RKO (cell line): ENCODE data around the gene SPECC1.
"Not testable (repeated sequence)": the region's sequence is repeated elsewhere in the genome, so short reads cannot be mapped to it uniquely, and the experiment has no call there.

Source experiments
- DNase-seq: peaks from one replicate; pipeline ENCODE4 v3.0.0-alpha.2; 2016; ENCODE audit warnings: low spot score

SPECC1 gene

DNA sequence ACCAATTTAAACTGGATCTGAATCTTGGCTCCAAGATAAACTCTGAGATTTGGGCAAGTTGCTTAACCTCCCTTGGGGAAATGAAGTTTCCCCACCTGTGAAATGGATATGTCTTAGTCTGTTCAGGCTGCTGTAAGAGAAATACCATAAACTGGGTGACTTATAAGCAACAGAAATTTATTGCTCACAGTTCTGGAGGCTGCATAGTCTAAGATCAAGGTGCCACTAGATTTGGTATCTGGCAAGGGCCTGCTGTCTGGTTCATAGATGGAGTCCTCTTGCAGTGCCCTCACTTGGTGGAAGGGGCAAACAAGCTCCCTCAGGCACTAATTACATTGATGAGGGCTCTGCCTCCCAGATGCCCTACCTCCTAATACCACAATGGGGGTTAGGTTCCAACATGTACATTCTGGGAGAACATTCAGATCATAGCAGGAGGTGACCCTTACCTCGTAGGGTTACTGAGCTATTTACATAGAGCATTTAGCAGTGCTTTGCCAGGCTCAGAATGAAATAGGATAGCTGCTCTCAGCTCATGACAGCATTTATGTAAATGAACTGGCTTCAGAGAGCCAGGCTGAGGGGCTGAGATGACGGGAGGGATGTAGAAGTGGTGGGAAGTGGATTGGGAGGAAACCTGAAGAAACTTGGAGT is 83.9 kb downstream of the SPECC1 start:
- DNase-seq, result no peak

DNA sequence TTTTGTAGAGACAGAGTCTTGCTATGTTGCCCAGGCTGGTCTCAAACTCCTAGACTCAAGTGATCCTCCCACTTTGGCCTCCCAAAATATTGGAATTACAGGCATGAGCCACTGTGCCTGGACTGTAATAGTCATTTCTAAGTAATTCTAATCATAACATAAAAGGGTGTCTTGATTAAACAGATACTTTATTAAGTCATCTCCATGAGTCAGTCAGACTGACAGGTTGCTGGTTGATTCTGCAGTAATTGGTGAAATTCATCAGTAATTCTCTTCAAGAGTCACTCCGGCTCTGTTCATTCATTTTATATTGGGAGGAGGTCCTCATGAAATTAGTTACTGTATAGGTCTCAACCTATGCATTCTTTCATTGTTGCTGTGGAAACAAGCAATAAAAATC is 85.6 kb downstream of the SPECC1 start:
- no peak for DNase-seq

DNA sequence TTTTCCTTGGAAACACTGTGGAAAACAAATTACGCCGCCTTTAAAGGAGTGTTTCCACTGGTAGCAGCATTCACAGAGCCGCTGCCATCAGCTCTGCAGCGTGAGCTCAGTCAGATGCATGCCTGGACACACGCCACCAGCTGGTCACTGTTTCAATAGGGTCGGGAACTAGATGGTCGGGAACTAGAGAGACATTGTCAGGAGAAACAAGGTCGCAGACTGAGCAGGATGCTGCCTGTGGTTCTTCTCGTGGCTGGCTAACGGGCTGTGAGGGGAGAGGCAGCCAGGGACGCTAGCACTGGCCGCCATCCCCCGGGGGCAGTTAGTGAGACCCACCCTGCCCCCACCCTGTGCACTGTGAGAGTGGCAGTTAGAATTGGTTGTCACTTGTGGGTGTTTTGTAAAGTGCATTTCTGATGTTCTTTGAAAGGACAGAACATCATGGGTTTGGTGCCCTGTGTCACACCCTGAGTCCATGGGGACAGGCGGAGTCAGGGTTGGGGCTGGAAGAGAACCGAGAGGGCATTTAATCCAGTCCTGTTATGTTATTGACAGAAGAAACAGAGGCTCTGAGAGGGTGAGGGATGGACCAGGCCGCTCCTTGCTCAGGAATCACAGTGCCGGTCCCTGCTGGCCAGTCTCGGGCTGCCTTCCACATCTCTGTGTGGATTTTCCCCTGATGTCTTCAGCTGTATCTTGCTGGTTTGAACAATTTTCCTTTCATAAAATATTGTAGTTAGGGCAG is 86.3 kb downstream of the SPECC1 start:
- DNase-seq, result no peak

DNA sequence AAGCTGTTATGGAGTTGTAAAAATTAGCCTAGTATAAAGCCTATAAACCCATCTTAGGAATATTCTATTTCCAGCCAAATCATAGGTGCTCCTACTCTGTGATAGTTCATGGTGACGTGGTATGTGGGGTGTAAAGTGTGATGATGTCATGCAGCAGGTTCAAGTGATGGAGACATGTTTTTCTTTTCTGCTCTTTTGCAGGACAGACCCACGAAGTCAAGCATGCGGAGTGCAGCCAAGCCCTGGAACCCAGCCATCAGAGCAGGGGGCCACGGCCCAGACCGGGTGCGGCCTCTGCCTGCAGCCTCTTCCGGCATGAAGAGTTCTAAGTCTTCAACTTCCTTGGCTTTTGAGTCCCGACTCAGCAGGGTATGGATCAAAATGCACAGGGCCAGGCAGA is 87.3 kb downstream of the SPECC1 start:
- no peak for DNase-seq

DNA sequence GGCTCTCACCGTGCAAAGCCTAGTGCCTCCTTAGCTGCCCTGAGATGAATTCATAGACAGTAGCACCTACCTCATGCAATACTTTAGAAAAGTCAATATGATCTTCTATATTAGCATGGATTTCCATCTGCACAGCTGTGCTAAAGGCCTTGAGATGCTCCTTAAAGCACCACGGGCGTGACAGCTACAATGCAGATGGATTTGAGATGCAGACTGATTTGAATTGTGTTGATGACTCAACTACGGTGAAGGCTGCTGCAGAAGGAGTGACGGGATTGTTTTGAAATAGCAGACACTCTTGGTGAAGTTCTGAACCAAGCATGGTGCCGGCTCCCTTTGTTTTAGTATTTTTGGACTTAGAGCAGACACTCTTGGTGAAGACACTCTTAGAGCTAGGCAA is 88.2 kb downstream of the SPECC1 start:
- no peak for DNase-seq

DNA sequence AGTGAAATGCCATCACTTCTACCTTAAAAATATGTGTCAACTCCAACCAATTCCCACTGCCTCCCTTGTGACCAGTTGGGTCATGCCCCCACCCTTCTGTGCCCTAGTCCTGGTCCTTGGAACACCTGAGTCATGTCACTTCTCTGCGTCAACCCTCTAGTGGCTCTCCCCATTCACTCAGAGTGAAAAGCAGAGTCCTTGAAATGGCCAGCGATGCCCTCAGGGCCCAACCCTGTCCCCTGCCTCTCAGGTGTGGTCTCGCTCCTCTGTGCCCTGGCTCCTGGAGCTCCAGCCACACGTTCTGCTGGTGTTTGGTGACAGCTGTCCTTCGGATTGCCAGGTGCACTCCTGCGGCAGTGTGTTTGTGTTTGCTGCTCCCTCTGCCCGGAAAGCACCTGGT is 89.2 kb downstream of the SPECC1 start:
- no peak for DNase-seq

DNA sequence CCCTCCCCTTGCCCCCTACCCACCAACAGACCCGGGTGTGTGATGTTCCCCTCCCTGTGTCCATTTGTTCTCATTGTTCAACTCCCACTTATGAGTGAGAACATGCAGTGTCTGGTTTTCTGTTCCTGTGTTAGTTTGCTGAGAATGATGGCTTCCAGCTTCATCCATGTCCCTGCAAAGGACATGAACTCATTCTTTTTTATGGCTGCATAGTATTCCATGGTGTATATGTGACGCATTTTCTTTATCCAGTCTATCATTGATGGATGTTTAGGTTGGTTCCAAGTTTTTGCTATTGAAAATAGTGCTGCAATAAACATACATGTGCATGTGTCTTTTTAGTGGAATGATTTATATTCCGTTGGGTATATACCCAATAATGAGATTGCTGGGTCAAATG is 91.6 kb downstream of the SPECC1 start:
- DNase-seq, result not testable (repeated sequence)

DNA sequence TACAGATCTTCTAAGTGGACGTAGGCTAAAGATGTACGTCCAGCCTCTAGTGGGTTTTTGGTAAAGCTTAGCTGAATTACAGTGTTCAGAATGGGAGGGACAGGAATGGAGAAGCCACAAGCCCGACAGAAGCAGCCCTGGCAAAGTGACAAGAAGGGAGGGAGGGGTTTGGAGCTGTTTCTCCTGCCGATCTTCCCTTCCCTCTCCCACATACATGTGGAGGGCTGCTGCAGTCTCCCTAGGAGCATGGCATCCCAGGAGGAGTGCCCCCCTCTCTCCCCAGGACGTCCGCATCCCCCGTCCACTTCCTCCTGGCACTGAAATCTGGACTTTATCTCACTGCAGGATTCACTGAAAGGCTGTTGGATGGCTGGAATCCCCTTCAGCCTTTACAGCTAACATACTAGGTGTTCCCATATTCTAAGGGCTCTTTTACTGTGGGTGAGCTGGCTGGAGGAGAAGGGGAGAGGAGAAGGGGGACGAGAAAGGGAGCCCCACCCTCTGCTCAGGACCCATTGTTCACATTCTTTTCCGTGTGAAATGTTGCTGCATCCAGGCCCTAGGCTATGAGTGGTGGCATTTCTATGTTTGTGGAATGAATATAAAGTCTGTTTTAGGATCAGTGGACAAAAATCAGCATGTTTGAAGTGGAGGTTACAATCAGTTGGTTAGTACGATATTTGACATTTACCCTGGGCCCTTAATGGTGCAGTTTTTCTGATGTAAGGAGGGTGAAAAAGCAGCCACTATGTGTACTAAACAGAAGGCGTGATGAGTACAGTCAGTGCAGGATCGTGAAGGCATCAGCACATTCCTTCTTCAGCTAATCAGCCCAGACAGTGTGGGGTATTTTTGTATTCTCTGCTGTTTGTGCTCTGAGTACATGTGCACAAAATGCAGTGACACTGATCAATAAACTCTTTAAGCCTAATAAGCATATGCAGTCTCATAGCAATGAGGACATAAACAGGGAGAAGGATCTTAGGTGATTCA is 94.6 kb downstream of the SPECC1 start:
- DNase-seq, result no peak

DNA sequence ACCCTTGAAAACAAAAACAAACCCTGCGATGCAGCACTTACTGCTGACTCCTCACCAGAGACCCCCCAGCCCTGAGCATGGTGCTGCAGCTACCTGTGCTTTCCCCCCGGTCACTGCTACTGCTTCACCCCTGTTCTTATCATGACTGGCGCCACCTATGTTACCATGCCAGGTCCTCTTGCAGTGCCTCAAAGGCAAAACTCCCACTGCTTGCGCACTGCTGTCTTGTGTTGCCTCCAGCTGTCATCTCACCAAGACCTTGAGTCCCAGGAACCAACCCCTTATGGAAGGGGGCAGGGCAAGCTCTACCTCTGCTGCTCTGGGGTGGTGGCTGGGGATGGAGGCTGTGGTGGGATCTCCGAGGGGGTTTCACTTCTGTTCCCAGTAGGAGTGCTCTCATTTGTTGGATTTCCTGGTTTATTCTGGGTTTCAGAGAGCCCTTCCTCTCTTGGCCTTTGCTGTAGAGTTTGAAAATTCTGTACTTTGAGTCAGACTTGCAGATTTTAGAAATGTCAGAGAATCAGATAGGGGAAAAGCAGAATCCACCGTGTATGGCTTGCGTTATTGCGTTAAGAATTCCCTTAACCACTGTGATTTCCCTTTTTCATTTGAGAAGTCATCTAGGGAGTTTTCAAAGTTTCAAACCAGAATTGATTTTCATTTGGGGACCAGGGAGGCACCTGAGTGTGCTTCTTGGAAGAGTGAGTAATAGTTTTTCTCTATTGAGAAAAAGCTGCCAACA is 96.6 kb downstream of the SPECC1 start:
- DNase-seq, result no peak

DNA sequence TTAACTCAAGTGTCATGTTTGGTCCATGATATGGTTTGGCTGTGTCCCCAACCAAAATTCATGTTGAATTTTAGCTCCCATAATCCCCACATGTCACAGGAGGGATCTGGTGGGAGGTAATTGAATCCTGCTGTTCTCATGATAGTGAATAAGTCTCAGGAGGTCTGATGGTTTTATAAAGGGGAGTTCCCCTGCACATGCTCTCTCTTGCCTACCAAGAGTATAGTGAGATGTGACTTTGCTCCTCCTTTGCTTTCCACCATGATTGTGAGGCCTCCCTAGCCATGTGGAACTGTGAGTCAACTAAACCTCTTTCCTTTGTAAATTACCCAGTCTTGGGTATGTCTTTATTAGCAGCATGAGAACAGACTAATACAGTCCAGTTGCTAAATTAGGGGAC is 97.3 kb downstream of the SPECC1 start:
- not testable (repeated sequence) for DNase-seq

DNA sequence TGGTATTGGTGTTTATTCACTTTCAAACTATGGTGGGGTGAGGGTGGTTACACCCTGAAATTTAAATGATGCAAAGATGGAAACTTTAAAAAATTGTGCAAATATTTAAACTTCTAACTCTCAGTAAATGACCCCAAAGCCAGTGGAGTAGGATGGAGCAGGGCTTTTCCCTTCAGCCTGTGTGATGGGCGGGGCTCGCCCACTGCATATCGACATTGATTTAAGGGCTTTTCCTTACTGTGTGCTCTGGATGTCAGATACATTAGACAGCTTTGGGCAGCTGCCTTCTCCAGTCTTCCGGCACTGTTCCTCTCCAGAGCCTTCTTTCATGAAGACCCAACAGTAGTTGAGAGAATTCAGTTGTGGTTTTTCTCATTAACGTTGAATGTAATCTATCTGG is 99.9 kb downstream of the SPECC1 start:
- DNase-seq, result no peak

DNA sequence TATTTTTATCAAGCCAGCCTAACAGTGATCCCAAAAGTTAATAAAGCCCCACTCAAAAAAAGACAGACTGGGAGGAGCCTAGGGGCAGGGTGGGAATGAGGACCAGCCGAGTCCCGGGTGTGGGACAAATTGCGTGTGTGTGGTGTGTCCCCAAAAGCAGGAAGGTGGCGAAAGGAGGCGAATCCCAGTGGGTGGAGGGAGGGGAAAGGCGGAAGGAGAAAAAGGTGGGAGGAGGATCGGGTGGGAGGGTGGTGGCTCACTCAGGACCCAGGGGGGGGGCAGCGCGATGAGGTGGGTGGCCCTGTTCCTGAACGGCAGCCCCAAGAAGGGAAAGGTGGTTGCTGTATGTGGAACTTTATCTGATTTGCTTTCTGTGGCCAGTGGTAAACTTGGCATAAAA is 102.4 kb downstream of the SPECC1 start:
- no peak for DNase-seq

DNA sequence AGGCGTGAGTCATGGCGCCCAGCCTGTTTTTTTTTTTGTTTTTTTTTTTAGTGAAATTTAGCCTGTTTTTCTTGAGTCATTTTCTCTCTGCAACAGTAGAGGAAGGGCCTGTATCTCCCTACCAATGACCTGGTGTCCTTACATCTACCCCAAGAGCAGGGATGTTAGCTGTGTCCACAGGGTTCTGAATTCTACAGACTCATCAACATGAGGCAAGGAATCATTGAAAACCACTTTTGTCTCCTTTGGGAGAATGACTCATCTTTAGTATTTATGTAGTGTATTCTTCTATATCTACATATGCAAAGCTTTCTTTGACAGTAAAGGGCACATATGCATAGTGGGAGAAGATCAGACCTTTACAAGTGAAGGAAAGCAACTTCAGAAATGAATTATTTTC is 105.3 kb downstream of the SPECC1 start:
- no peak for DNase-seq

DNA sequence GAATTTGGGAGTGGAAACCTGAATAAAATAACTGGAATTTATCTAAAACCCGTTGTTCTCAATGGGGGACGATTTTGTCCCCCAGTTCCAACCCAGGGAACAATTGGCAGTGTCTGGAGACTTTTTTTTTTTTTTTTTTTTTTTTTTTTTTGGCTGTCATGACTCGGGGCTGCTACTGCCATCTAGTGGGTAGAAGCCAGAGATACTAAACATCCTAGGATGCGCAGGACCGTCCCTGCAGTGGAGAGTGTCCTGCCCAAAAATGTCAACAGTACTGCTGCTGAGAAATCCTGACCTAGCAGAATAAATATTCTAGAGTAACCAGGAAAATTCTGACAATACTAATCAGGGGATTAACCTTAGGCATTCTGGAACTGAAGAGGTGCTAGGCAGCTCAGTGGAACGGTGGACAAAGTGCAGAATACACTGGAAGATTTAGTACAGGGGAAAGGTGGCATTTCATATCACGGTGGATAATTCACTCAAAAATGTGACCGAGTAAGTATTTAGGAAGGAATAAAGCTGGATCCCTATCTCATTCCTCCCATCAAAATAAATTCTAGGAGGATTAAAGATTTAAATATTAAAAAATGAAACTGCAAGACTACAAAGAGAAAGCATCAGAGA is 107.6 kb downstream of the SPECC1 start:
- DNase-seq, result peak; percentile 55

DNA sequence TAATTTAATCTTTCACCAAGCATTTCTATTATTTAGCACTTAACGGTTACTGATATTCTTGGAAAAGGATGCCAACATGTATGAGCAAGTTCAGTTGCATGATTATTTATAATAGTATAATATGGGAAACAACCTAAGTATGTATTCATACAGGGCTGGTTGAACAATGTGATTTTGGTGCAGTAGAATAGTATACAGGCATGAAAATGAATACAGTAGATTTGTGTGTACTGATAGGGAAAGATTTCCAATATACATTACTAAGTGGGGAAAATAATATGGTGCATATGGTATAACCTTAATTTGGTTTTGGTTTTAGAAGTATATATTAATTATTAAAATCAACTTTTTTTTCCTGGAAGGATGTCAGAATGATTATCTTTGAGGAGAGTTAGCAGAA is 109.1 kb downstream of the SPECC1 start:
- no peak for DNase-seq

DNA sequence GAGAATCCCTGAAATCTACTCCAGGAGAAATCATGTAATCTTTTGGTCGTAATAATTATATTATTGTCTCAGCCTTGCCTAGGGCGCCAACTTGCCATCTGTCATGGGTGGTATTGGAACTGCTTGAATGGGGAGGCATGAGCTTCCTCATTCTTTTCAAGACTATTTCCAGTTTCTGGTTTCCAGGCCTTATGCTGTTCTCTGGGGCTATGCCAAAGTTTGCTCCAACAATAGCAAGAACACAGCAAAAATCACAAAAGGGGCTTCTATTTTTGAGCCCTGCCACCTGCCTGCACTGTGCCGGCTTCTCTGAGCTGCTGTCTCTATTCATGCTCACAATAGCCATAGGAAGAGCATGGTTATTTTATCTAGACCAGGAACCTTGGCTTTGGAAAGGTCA is 111.7 kb downstream of the SPECC1 start:
- DNase-seq, result no peak

DNA sequence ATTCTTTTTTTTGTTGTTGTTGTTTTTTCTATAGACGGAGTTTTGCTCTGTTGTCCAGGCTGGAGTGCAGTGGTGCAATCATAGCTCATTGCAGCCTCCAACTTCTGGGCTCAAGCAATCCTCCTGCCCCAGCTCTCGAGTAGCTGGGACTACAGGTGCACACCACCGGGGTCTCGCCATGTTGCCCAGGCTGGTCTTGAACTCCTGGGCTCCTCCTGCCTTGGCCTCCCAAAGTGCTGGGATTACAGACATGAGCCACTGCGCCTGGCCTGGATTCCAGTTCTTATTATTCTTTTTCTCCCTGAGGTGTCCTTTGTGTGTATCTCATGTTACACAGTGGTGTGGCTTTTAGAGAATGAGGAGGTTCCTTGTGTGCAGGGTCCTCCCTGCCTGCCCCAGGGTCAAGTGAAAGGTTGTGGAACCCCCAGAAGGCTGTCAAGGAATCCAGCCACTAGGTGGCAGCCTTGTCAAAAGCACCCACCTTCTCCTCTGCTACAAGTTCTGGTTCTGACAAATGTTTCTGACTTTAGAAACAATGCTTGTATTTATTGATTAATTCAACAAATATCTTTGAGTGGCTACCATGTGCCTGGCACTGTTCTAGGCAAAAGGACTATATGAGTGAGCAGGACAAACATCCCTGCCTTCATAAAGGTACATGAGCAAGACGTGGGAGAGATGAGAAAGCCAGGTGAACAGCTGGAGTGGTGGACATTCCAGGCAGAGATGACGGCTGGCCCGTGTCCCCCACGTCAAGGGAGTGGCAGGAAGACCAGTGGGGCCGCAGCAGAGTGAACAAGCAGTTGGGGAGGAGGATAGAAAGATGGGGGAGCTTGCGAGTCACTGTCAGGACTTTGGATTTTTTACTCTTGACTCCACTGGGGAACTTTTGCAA is 112.4 kb downstream of the SPECC1 start:
- DNase-seq, result peak; percentile 56

DNA sequence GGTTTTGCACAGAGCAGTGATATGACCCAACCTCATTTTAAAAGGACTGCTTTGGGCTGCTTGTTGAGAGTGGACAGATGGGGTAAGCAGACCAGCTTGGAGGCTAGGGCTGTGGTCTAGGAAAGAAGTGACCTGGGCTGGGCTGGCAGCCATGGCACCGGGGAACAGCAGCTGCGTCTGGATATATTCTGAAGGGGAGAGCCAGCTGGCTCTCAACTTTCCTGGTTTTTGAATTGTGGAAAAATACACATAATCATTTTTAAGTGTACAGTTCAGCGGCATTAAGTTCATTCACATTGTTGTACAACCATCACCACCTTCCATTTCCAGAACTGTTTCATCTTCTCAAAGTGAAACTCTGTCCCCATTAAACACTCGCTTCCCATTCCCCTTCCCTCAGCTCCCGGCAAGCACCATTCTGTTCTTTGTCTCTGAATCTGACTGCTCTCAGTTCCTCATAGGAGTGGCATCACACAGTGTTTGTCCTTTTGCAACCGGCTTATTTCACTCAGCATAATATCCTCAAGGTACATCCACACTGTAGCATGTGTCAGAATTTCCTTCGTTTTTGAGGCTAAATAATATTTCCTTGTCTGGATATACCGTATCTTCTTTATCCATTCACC is 113.2 kb downstream of the SPECC1 start:
- no peak for DNase-seq

DNA sequence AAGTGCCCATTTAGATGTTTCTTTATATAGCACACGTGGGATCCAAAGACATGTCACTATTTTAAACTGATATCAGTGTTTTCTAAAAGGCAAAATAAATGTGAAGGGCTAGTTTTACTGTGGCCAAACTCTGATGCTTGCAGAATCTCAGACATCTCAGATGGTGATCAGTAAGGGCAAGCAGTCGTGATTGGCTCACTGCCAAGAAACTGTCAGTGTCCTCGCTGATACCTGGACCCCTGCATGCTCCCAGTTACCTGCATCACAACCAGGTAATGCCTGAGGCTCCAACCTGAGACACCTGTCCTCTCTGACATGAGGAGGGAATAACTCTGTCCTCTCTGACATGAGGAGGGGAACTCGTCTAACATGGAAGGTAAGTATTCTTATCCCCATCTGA is 114.0 kb downstream of the SPECC1 start:
- DNase-seq, result no peak

DNA sequence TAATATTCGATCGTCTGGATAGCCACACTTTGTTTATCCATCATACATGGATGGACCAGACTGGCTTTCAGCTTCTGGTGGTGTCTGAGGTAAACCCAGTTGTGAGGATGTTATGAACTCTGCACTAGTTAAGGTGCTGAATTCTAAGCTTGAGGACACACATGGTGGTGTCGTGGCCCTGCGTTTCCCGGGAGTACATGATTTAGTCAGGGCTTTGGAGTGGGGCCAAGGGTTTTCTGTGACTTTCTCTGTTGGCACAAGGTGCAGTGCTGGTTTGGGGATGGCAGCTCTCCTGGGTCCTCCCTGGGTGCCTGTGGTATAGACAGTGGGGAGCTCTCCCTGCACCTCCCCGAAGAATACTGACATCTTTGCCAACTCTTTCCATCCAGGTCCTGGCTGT is 116.6 kb downstream of the SPECC1 start:
- no peak for DNase-seq
